Measurements from ENCODE around the gene NT5DC2.

GRCh38 chr3:52479037-52479876 lies 54.4 kb downstream of the NT5DC2 start:
- TF ChIP-seq CTCF (IDR thresholded peaks at IDR 0.05), result no peak
- TF ChIP-seq POLR2A (IDR thresholded peaks at IDR 0.05), result no peak

Data from testis (tissue), 2 donors.